HG02840 (cell line): ENCODE results near the gene ANP32B.
A peak's percentile ranks its signal among the peaks of the same experiment; 100 is the strongest.
"Not testable (repeated sequence)": the region's sequence is repeated elsewhere in the genome, so short reads cannot be mapped to it uniquely, and the experiment has no call there.

Source experiments
- ATAC-seq: cut with Tn5 transposase; IDR thresholded peaks from one replicate; pipeline ENCODE4 v1.9.1; 2021; ENCODE audit warnings: mild to moderate bottlenecking, moderate library complexity, moderate number of reproducible peaks; ENCODE audit not compliant: unreplicated experiment, low FRiP score

The ANP32B gene

GRCh38 chr9:97962136-97962535, 21.0 kb upstream of the ANP32B start:
- ATAC-seq = no peak

GRCh38 chr9:97962575-97962974, 20.6 kb upstream of the ANP32B start:
- ATAC-seq = no peak

GRCh38 chr9:97963232-97963631, 19.9 kb upstream of the ANP32B start:
- ATAC-seq = no peak

- ATAC-seq = no peak
Measured at GRCh38 chr9:97964901-97965300, 18.2 kb upstream of the ANP32B start.

GRCh38 chr9:97966493-97966892, 16.6 kb upstream of the ANP32B start:
- ATAC-seq = no peak

- ATAC-seq = no peak
Measured at GRCh38 chr9:97969014-97969413, 14.1 kb upstream of the ANP32B start.

GRCh38 chr9:97970165-97970564, 13.0 kb upstream of the ANP32B start:
- ATAC-seq = no peak

GRCh38 chr9:97972753-97973152, 10.4 kb upstream of the ANP32B start:
- ATAC-seq = no peak

GRCh38 chr9:97975376-97975775, 7.8 kb upstream of the ANP32B start:
- ATAC-seq = no peak

- not testable (repeated sequence) for ATAC-seq
Measured at GRCh38 chr9:97976633-97977032, 6.5 kb upstream of the ANP32B start.

GRCh38 chr9:97978371-97979130, 4.6 kb upstream of the ANP32B start:
- no peak for ATAC-seq

- no peak for ATAC-seq
Measured at GRCh38 chr9:97979788-97980478, 3.2 kb upstream of the ANP32B start.

- ATAC-seq = no peak
Measured at GRCh38 chr9:97980479-97980803, 2.7 kb upstream of the ANP32B start.

- no peak for ATAC-seq
Measured at GRCh38 chr9:97980918-97981845, 2.0 kb upstream of the ANP32B start.

GRCh38 chr9:97981846-97982682, 1.1 kb upstream of the ANP32B start:
- no peak for ATAC-seq

GRCh38 chr9:97983589-97984187, 547 bp downstream of the ANP32B start:
- peak; percentile 11 for ATAC-seq

- ATAC-seq = peak; percentile 28
Measured at GRCh38 chr9:97984188-97985057, 1.3 kb downstream of the ANP32B start.

GRCh38 chr9:97985058-97985861, 2.1 kb downstream of the ANP32B start:
- peak; percentile 13 for ATAC-seq
